Lower lobe of right lung (tissue), 2 donors: ENCODE measurements around the gene TGFB1. TPM values are rescaled to one million over a fixed set of nuclear protein-coding genes. Genes with fewer than 3 reads are reported as not detected.
"Not testable (repeated sequence)": the region's sequence is repeated elsewhere in the genome, so short reads cannot be mapped to it uniquely, and the experiment has no call there.

Experiments used
- ATAC-seq, 2 donors: fragments of 200-7000 bp; cut with Tn5 transposase; one replicate each; pipeline ENCODE4 v1.9.1; 2020 to 2022; ENCODE audit warnings: mild to moderate bottlenecking in 2 of 2, moderate library complexity in 2 of 2
- DNase-seq: peaks from one replicate; pipeline ENCODE4 v3.0.0-alpha.2; 2020
- H3K27ac ChIP-seq: fragments of 200-600 bp; one replicate; pipeline ENCODE4 v1.8.0; 2022
- H3K27me3 ChIP-seq: fragments of 200-600 bp; one replicate; pipeline ENCODE4 v1.8.0; 2022; ENCODE audit warnings: low read depth
- H3K36me3 ChIP-seq: fragments of 200-600 bp; one replicate; pipeline ENCODE4 v1.8.0; 2022; ENCODE audit warnings: mild to moderate bottlenecking
- H3K4me1 ChIP-seq: fragments of 200-600 bp; one replicate; pipeline ENCODE4 v1.8.0; 2022
- H3K4me3 ChIP-seq: fragments of 200-600 bp; one replicate; pipeline ENCODE4 v1.8.0; 2022; ENCODE audit warnings: mild to moderate bottlenecking
- H3K9me3 ChIP-seq: fragments of 200-600 bp; one replicate; pipeline ENCODE4 v1.8.0; 2022
- CTCF ChIP-seq: fragments of 200-600 bp; IDR thresholded peaks from one replicate; pipeline ENCODE4 v1.8.0; 2022; ENCODE audit warnings: antibody characterized with exemption, mild to moderate bottlenecking
- intact Hi-C: fragments of 100-400 bp; cut with DNase I; formaldehyde crosslinking; loops from one replicate; pipeline ENCODE4 v1.11.0; 2022
- total RNA-seq: library from RNA; stranded (reverse); fragmentation: NEBNext Ultra II Directional; extraction: Animal tissue kit (Norgen Biotek cat#: 25700); gene quantifications from one replicate; pipeline ENCODE4 v1.2.1, GENCODE V29; 2021
- donor health status: DM: no; HTN: yes; CAD: no; lungs with severe emphysema.

TGFB1 gene
- total RNA-seq, 1 donor from 2014 or later: 114 TPM

GRCh38 chr19:41350735-41351338, 2.9 kb downstream of the TGFB1 start:
- H3K4me1 ChIP-seq: peaks cover 44% of the 10 kb centered on the region
- H3K9me3 ChIP-seq: no peaks in the 10 kb centered on the region

GRCh38 chr19:41346916-41347315, 6.8 kb downstream of the TGFB1 start:
- H3K27ac ChIP-seq, intact Hi-C loops, DNase-seq, ATAC-seq, H3K27me3 ChIP-seq, H3K4me3 ChIP-seq, H3K9me3 ChIP-seq: not testable (repeated sequence)
- peaks cover 62% of the 10 kb centered on the region for H3K36me3 ChIP-seq
- peaks cover 36% of the 10 kb centered on the region for H3K4me1 ChIP-seq

More at GRCh38 chr19:41350735-41351338, 2.9 kb downstream of the TGFB1 start:
- DNase-seq (no peak), ATAC-seq (no peak)
- H3K36me3 ChIP-seq: peaks cover 26% of the 10 kb centered on the region
- H3K27ac ChIP-seq: peak overlapping the region; percentile 84
- no peak for TF ChIP-seq CTCF
- H3K4me3 ChIP-seq: peak overlapping the region; percentile 88
- intact Hi-C loops: no loop called here
- no peaks in the 10 kb centered on the region for H3K27me3 ChIP-seq

- peaks cover 20% of the 10 kb centered on the region for H3K4me1 ChIP-seq
- no peak overlapping the region for H3K27ac ChIP-seq
- H3K27me3 ChIP-seq: no peaks in the 10 kb centered on the region
- ATAC-seq: no peak
- TF ChIP-seq CTCF: no peak
- no peak for DNase-seq
- H3K4me3 ChIP-seq: no peak overlapping the region
- intact Hi-C loops: no loop called here
- peaks cover 89% of the 10 kb centered on the region for H3K36me3 ChIP-seq
- no peaks in the 10 kb centered on the region for H3K9me3 ChIP-seq
These were observed 9.6 kb downstream of the TGFB1 start for GRCh38 chr19:41344162-41344561.

- Histone ChIP-seq H3K4me3 (peak overlapping the region; percentile 11), H3K27ac (no peak overlapping the region), H3K27me3 (no peaks in the 10 kb centered on the region), H3K36me3 (peaks cover 96% of the 10 kb centered on the region), H3K9me3 (no peaks in the 10 kb centered on the region), H3K4me1 (peaks cover 14% of the 10 kb centered on the region)
- intact Hi-C loops: no loop called here
- no peak for TF ChIP-seq CTCF
- ATAC-seq (peak; percentile 65 to 78), DNase-seq (no peak)
These were observed 11.8 kb downstream of the TGFB1 start for GRCh38 chr19:41341669-41342490.

GRCh38 chr19:41339936-41340335, 13.8 kb downstream of the TGFB1 start:
- Histone ChIP-seq H3K9me3 (no peaks in the 10 kb centered on the region), H3K27ac (no peak overlapping the region), H3K27me3 (no peaks in the 10 kb centered on the region), H3K4me3 (no peak overlapping the region), H3K4me1 (peaks cover 20% of the 10 kb centered on the region), H3K36me3 (peaks cover 95% of the 10 kb centered on the region)
- DNase-seq (no peak), ATAC-seq (no peak)
- no peak for TF ChIP-seq CTCF
- intact Hi-C loops: no loop called here

GRCh38 chr19:41335467-41335866, 18.3 kb downstream of the TGFB1 start:
- Histone ChIP-seq H3K9me3 (no peaks in the 10 kb centered on the region), H3K4me3 (no peak overlapping the region), H3K27ac (peak overlapping the region; percentile 64), H3K4me1 (peaks cover 6% of the 10 kb centered on the region), H3K36me3 (peaks cover 81% of the 10 kb centered on the region), H3K27me3 (no peaks in the 10 kb centered on the region)
- ATAC-seq (no peak), DNase-seq (no peak)
- no peak for TF ChIP-seq CTCF
- intact Hi-C loops: no loop called here
